Ishikawa (cell line): ENCODE data around the gene ITGBL1.

ENCODE experiments used
- CEBPB ChIP-seq: IDR thresholded peaks from 2 replicates; pipeline ENCODE4 v1.6.1; 2012
- CREB1 ChIP-seq: IDR thresholded peaks from 2 replicates; pipeline ENCODE4 v1.6.1; 2012; ENCODE audit warnings: low read depth
- EGR1 ChIP-seq: IDR thresholded peaks from 2 replicates; pipeline ENCODE4 v1.6.1; 2012
- EP300 ChIP-seq: IDR thresholded peaks from 2 replicates; pipeline ENCODE4 v1.6.1; 2012; ENCODE audit warnings: borderline replicate concordance
- FOXM1 ChIP-seq: IDR thresholded peaks from 2 replicates; pipeline ENCODE4 v1.6.1; 2012; ENCODE audit warnings: low read depth, borderline replicate concordance
- MAX ChIP-seq: IDR thresholded peaks from 2 replicates; pipeline ENCODE4 v1.6.1; 2012
- NFIC ChIP-seq: IDR thresholded peaks from 2 replicates; pipeline ENCODE4 v1.6.1; 2012
- RAD21 ChIP-seq: IDR thresholded peaks from 2 replicates; pipeline ENCODE4 v1.6.1; 2012; ENCODE audit warnings: low read depth
- REST ChIP-seq: IDR thresholded peaks from 2 replicates; pipeline ENCODE4 v1.6.1; 2012; ENCODE audit warnings: low read depth, mild to moderate bottlenecking
- TAF1 ChIP-seq: IDR thresholded peaks from 2 replicates; pipeline ENCODE4 v1.6.1; 2012; ENCODE audit warnings: low read depth, mild to moderate bottlenecking
- TCF12 ChIP-seq: IDR thresholded peaks from 2 replicates; pipeline ENCODE4 v1.6.1; 2012; ENCODE audit warnings: low read depth
- TEAD4 ChIP-seq: IDR thresholded peaks from 2 replicates; pipeline ENCODE4 v1.6.1; 2012
- USF1 ChIP-seq: IDR thresholded peaks from 2 replicates; pipeline ENCODE4 v1.6.1; 2012
- YY1 ChIP-seq: IDR thresholded peaks from 2 replicates; pipeline ENCODE4 v1.6.1; 2012; ENCODE audit warnings: low read depth
- ZBTB7A ChIP-seq: IDR thresholded peaks from 2 replicates; pipeline ENCODE4 v1.6.1; 2012; ENCODE audit warnings: low read depth

The ITGBL1 gene

GRCh38 chr13:101455863-101456262 lies 3.4 kb downstream of the ITGBL1 start:
- TF ChIP-seq TEAD4 (peak; percentile 8; the same call in 1 of the 2 replicates), EGR1 (no peak), FOXM1 (no peak)

GRCh38 chr13:101457176-101457575 lies 4.7 kb downstream of the ITGBL1 start:
- no peak for TF ChIP-seq NFIC
- TF ChIP-seq CREB1: no peak
- TF ChIP-seq RAD21: no peak

GRCh38 chr13:101465877-101466276 lies 13.4 kb downstream of the ITGBL1 start:
- no peak for TF ChIP-seq REST
- no peak for TF ChIP-seq TAF1
- TF ChIP-seq EGR1: no peak
- TF ChIP-seq FOXM1: no peak
- no peak for TF ChIP-seq YY1
- TF ChIP-seq RAD21: no peak
- TF ChIP-seq CEBPB: no peak
- TF ChIP-seq NFIC: no peak
- TF ChIP-seq CREB1: no peak
- TF ChIP-seq USF1: no peak
- TF ChIP-seq EP300: no peak
- TF ChIP-seq MAX: no peak
- no peak for TF ChIP-seq TEAD4
- no peak for TF ChIP-seq ZBTB7A
- TF ChIP-seq TCF12: no peak

GRCh38 chr13:101467415-101467814 lies 14.9 kb downstream of the ITGBL1 start:
- no peak for TF ChIP-seq REST
- TF ChIP-seq MAX: no peak
- TF ChIP-seq YY1: no peak
- TF ChIP-seq TAF1: no peak
- no peak for TF ChIP-seq EGR1
- TF ChIP-seq FOXM1: no peak
- no peak for TF ChIP-seq EP300

- TF ChIP-seq EGR1 (no peak), USF1 (no peak), NFIC (no peak), FOXM1 (no peak), TAF1 (no peak), CEBPB (no peak), ZBTB7A (no peak), YY1 (no peak), MAX (no peak), REST (no peak), TEAD4 (no peak), CREB1 (no peak), RAD21 (no peak), EP300 (no peak), TCF12 (no peak)
Observed at GRCh38 chr13:101473458-101473857, 21.0 kb downstream of the ITGBL1 start.
